Activated CD8-positive, alpha-beta memory T cell treated with anti-CD3 and anti-CD28 coated beads, Interleukin-2, amount 50 U/mL, for 1 hour (primary cell): ENCODE results near the gene DDX11.
"Not testable (repeated sequence)": the region's sequence is repeated elsewhere in the genome, so short reads cannot be mapped to it uniquely, and the experiment has no call there.

Experiments used
- DNase-seq: peaks from one replicate; pipeline ENCODE4 v3.0.0-alpha.2; 2020; ENCODE audit errors: extremely low read depth

DDX11 gene

GRCh38 chr12:31122481-31122880 lies 48.8 kb downstream of the DDX11 start:
- no peak for DNase-seq

- DNase-seq, result not testable (repeated sequence)
These were observed 50.5 kb downstream of the DDX11 start for GRCh38 chr12:31124158-31124557.

GRCh38 chr12:31125171-31125570 lies 51.5 kb downstream of the DDX11 start:
- not testable (repeated sequence) for DNase-seq

GRCh38 chr12:31127209-31127848 lies 53.7 kb downstream of the DDX11 start:
- not testable (repeated sequence) for DNase-seq

- not testable (repeated sequence) for DNase-seq
These were observed 62.9 kb downstream of the DDX11 start for GRCh38 chr12:31136581-31136980.

GRCh38 chr12:31144768-31145167 lies 71.1 kb downstream of the DDX11 start:
- DNase-seq, result not testable (repeated sequence)

- DNase-seq, result not testable (repeated sequence)
These were observed 71.6 kb downstream of the DDX11 start for GRCh38 chr12:31145296-31145695.

GRCh38 chr12:31147415-31147814 lies 73.8 kb downstream of the DDX11 start:
- DNase-seq, result not testable (repeated sequence)

GRCh38 chr12:31150766-31151165 lies 77.1 kb downstream of the DDX11 start:
- DNase-seq, result not testable (repeated sequence)
